Measurements from ENCODE around the gene KNDC1.

Gene KNDC1

GRCh38 chr10:133196221-133196915 lies 36.3 kb downstream of the KNDC1 start:
- no peak for DNase-seq

- no peak for DNase-seq
Measured at GRCh38 chr10:133196936-133197758, 37.1 kb downstream of the KNDC1 start.

GRCh38 chr10:133197786-133198185 lies 37.8 kb downstream of the KNDC1 start:
- DNase-seq: no peak

- DNase-seq: no peak
Measured at GRCh38 chr10:133198206-133198605, 38.2 kb downstream of the KNDC1 start.

- no peak for DNase-seq
Measured at GRCh38 chr10:133198621-133199487, 38.8 kb downstream of the KNDC1 start.

- DNase-seq: no peak
Measured at GRCh38 chr10:133199488-133199885, 39.5 kb downstream of the KNDC1 start.

- DNase-seq: no peak
Measured at GRCh38 chr10:133199992-133200611, 40.1 kb downstream of the KNDC1 start.

GRCh38 chr10:133200621-133201031 lies 40.6 kb downstream of the KNDC1 start:
- no peak for DNase-seq

GRCh38 chr10:133201151-133201947 lies 41.3 kb downstream of the KNDC1 start:
- DNase-seq: no peak

GRCh38 chr10:133201948-133202725 lies 42.1 kb downstream of the KNDC1 start:
- no peak for DNase-seq

GRCh38 chr10:133202778-133203651 lies 43.0 kb downstream of the KNDC1 start:
- no peak for DNase-seq

- DNase-seq: no peak
Measured at GRCh38 chr10:133203652-133204195, 43.7 kb downstream of the KNDC1 start.

GRCh38 chr10:133204226-133205015 lies 44.4 kb downstream of the KNDC1 start:
- DNase-seq: no peak

- DNase-seq: no peak
Measured at GRCh38 chr10:133205146-133205545, 45.1 kb downstream of the KNDC1 start.

- DNase-seq: no peak
Measured at GRCh38 chr10:133206356-133207040, 46.5 kb downstream of the KNDC1 start.

GRCh38 chr10:133207041-133207600 lies 47.1 kb downstream of the KNDC1 start:
- DNase-seq: no peak

- DNase-seq: no peak
Measured at GRCh38 chr10:133207627-133208026, 47.6 kb downstream of the KNDC1 start.

- no peak for DNase-seq
Measured at GRCh38 chr10:133208466-133208865, 48.4 kb downstream of the KNDC1 start.
